NB4 (cell line): ENCODE measurements around the gene TTN.

Experiments
- CTCF ChIP-seq: IDR thresholded peaks from one replicate; pipeline ENCODE4 v1.5.1; 2012; ENCODE audit warnings: low read depth, low read length
- POLR2A ChIP-seq: IDR thresholded peaks from 2 replicates; pipeline ENCODE4 v1.6.1; 2011; ENCODE audit warnings: mild to moderate bottlenecking; ENCODE audit not compliant: insufficient read length; ENCODE audit errors: extremely low read depth

GRCh38 chr2:178484245-178485041 lies 322.8 kb downstream of the TTN start:
- TF ChIP-seq CTCF (no peak), POLR2A (no peak)
